ENCODE data around the gene ESRRG. TPM values are rescaled to one million over a fixed set of nuclear protein-coding genes. Genes with fewer than 3 reads are reported as not detected.

Gene ESRRG
- total and polyA plus RNA-seq, 2 donors (not counting 3 experiments of a cell fraction or from before 2014, with no cell fraction given) = not detected

DNA sequence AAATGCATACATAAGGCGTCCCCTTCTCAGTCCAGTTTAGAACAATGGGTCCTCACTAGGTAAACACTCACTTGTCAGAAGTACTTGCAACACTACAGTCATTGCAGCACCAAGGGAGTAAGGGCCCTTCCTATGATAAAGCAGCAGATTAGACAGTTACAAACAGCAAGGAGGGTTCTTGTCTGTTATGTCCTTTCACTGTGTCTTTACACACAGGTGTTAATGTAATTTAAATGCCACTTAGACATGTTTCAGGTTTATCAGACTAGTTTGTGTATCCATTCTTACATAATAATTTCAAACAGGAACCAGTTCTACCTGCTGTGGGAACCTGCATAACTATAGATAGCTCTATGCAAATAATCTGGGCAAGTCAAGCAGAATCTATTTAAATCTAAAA is 194.4 kb downstream of the ESRRG start:
- BruUV-seq (replicated peaks) = no TSS peak
- no peak overlapping the region for H3K4me3 ChIP-seq (replicated peaks in 1 of 3; ENCODE audit: insufficient read depth in 1 of 3, low read depth in 1 of 3, low read length in 3 of 3)
- dilution Hi-C loops (cut with MboI; ENCODE audit: extremely low pct_ligation_motif_present, low sequenced_read_pairs) = no loop called here
- CTCF ChIA-PET = no interaction called here
- TF ChIP-seq MYC (IDR thresholded peaks at IDR 0.05; ENCODE audit: low read depth, low read length) (no peak), POLR2AphosphoS5 (IDR thresholded peaks at IDR 0.05; ENCODE audit: insufficient read depth, low read depth, low read length) (no peak), JUN (IDR thresholded peaks at IDR 0.05; ENCODE audit: borderline replicate concordance, insufficient read depth, insufficient read length, low read depth) (no peak), FOS (IDR thresholded peaks at IDR 0.05; ENCODE audit: borderline replicate concordance, insufficient read depth, low read length) (no peak), EZH2 (IDR thresholded peaks at IDR 0.05; ENCODE audit: borderline replicate concordance, low read depth, low read length, severe bottlenecking) (no peak), GATA2 (IDR thresholded peaks at IDR 0.05; ENCODE audit: insufficient read depth, insufficient read length, low read depth, low read length) (no peak), POLR2A (IDR thresholded peaks at IDR 0.05; ENCODE audit: low read depth, low read length) (no peak)
- TF ChIP-seq, protein P1, sequence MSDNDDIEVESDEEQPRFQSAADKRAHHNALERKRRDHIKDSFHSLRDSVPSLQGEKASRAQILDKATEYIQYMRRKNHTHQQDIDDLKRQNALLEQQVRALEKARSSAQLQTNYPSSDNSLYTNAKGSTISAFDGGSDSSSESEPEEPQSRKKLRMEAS (IDR thresholded peaks at IDR 0.05; ENCODE audit: insufficient read depth, insufficient read length) = no peak
- TF ChIP-seq, protein P2, sequence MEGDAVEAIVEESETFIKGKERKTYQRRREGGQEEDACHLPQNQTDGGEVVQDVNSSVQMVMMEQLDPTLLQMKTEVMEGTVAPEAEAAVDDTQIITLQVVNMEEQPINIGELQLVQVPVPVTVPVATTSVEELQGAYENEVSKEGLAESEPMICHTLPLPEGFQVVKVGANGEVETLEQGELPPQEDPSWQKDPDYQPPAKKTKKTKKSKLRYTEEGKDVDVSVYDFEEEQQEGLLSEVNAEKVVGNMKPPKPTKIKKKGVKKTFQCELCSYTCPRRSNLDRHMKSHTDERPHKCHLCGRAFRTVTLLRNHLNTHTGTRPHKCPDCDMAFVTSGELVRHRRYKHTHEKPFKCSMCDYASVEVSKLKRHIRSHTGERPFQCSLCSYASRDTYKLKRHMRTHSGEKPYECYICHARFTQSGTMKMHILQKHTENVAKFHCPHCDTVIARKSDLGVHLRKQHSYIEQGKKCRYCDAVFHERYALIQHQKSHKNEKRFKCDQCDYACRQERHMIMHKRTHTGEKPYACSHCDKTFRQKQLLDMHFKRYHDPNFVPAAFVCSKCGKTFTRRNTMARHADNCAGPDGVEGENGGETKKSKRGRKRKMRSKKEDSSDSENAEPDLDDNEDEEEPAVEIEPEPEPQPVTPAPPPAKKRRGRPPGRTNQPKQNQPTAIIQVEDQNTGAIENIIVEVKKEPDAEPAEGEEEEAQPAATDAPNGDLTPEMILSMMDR (IDR thresholded peaks at IDR 0.05; ENCODE audit: extremely low read depth in 1 of 2, insufficient read depth in 1 of 2, low read depth in 1 of 2, low read length in 2 of 2) = no peak
- H3K27ac ChIP-seq (ENCODE audit: insufficient read depth, low read depth, low read length) = no peak overlapping the region
- no peaks in the 10 kb centered on the region for H4K20me1 ChIP-seq (replicated peaks; ENCODE audit: control insufficient read depth, extremely low read depth, insufficient read depth, low read length)
- H3K9me1 ChIP-seq (replicated peaks; ENCODE audit: control insufficient read depth, extremely low read depth, insufficient read depth, low read length) = no peaks in the 10 kb centered on the region
- no peak overlapping the region for H3K9ac ChIP-seq (replicated peaks; ENCODE audit: extremely low read depth, insufficient read depth, low read length)
- intact Hi-C loops (cut with micrococcal nuclease) = no loop called here
- H3K9me3 ChIP-seq (replicated peaks; ENCODE audit: control insufficient read depth, insufficient read depth, low read length) = peaks cover 1% of the 10 kb centered on the region
- no peaks in the 10 kb centered on the region for H3K36me3 ChIP-seq (ENCODE audit: control insufficient read depth in 2 of 2, extremely low read depth in 1 of 2, insufficient read depth in 2 of 2, low read length in 2 of 2)
- H2AFZ ChIP-seq (ENCODE audit: low read depth, low read length) = no peak overlapping the region
- H3K4me1 ChIP-seq (ENCODE audit: control insufficient read depth, extremely low read depth, insufficient read depth, low read length) = no peaks in the 10 kb centered on the region
- H3K27me3 ChIP-seq (ENCODE audit: control insufficient read depth in 2 of 2, insufficient read depth in 2 of 2, low read length in 2 of 2) = no peaks in the 10 kb centered on the region
- H3K4me2 ChIP-seq (ENCODE audit: insufficient read depth, low read length) = no peak overlapping the region
- DNase-seq (ENCODE audit: low read depth, low spot score) = no peak
- POLR2A ChIA-PET = no interaction called here
- H3K79me2 ChIP-seq (ENCODE audit: control insufficient read depth, insufficient read depth, low read length) = no peaks in the 10 kb centered on the region
- no peak for FAIRE-seq
